HG02970 (cell line): Measurements from ENCODE around the gene EFNA5.

Source experiments
- ATAC-seq: cut with Tn5 transposase; IDR thresholded peaks from one replicate; pipeline ENCODE4 v1.9.1; 2021; ENCODE audit warnings: mild to moderate bottlenecking, moderate library complexity, moderate number of reproducible peaks; ENCODE audit not compliant: unreplicated experiment, low FRiP score

Gene EFNA5

DNA sequence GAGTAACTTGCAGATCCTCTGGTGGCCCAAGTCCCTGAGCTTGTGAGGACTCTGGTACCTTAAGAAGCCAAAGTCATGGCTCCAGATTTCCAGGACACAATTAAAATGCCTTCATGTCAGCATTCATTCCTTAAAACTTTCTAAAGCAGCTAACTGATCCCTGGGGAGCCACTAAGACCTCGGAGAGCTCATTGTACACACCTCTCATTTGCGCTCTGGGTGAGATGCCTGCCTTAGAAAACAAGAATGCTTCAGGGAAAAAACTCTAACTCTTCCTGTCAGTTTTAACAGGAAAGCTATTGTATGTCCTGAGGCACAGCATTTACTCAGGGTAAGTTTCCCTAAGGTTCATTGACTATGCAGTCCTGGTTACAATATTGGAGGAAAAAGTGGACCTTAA lies 285.0 kb downstream of the EFNA5 start:
- no peak for ATAC-seq

DNA sequence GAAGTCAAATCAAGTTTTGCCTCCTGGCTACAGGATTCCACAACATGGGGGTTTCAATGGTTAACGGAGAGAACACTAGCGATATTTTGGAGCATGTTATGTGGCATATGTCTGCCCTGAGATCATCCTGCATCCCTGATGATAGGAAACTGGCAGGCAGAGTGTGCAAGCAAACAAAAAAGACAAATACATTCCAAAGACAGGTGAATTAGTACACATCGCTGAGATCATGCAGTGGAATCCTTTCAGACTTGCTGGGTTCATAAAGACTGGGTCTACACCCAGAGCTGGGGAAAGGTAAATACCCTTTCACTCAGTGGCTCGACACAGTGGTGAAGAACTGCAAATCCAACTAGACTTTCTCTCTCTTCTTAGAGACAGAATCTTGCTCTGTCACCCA lies 286.5 kb downstream of the EFNA5 start:
- ATAC-seq = no peak

DNA sequence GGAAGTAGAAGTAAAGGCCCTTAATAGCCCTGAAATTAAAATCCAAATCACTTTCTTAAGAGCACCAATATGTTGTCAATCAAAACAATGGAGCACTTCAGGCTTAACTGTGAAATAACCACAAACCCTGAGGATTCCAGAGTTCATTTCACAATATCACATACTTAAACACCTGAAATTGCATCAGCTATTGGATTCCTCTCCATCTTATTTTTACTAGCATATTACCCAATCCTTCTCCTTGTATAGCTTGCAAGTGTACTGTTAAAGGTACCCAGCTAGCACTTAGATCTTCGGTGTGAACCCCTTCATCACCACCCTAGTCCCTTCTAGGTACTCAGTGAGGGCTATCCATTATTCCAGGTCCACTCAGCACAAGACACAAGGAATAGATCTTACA lies 287.3 kb downstream of the EFNA5 start:
- ATAC-seq = no peak

DNA sequence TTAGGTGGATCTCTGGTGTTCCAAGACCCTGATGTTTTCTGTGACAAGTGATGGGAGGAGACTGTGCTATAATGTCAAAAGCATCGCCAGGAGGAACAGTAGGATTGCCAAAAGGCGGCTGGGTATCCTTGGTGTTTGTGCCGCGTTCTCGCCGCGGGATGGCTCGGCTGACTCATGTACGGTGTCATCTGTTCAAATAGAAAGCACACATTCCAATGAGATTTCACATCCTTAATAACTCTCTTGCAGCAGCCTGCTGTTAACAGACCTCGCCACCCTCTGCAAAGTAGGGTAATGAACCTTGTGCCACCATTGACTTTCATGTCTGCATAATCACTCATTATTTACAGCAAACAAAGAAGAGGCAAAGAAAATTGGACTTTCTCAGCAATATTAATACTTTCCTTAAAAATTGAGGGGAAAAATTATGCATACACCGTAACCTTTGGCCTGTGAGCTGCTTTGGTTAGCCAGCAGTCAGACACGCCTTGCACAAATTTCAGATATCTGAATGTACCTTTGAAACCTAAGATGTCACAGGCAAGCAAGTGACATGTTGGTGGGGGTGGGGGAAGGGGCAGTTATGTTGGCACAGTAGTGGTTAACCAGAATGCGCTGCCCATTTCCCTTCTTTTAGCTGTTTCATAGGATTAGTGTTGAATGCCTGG lies 289.4 kb downstream of the EFNA5 start:
- no peak for ATAC-seq

DNA sequence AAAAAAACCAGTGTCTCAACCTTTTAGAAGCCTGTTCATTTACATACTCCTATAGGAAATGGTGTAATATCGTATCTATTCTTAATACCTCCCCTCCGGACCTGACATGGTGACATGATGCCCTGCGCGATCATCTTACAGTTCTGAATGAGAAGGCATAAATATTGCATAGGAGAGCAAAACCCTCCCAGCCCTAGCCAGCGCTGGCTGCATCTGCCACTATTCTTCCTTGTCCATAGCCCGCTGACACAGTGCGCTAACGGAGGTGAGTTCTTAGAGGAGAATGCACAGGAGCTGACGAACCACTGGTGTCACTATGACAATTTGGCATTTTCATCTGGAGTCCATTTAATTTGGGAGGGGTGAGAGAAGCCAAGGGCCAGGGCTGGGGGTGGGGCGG lies 290.1 kb downstream of the EFNA5 start:
- no peak for ATAC-seq

DNA sequence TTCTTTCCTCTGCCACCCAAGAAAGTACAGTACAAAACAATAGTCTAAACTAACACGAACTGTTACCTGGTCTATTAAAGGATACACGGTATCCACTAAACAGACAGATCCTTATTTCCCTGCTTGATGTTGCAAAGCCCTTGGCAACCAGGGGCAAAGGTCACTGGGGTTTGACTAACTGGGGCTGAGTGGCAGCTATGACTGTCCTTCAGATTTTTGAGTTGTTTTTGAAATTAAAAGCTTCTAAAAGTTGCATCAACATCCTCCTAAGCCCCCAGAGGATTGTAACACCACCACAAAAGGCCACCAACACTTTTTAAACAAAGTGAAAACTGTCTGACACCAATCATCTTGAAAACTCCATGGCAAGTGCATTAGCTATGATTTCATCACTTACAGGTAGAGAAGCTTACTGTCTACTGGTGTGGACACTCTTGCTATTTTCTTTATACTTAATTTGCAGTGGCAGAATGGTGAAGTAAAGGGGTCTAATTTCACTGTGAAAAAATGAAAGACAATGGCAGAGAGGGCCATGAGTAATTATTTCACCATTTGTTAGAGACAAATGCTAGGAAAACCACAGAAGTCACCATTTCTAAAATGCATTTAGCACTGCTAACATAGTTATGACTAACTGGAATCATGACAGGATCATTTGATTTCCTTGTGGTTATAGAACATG lies 292.4 kb downstream of the EFNA5 start:
- no peak for ATAC-seq

DNA sequence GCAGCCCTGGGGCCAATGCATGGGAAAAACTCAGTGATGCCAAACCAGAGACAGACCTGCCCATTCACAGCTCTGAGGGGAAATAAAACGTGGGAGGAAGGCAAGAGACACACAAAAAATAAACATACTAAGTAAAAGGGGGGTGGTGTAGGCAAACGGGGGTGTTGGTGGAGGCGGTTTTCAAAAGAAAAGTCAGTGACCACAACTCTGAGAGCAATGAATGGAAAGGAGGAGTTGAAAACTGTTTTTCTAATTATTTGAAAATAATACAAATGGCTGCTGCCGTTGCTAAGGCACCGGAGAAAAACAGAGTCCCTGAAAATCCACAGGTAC lies 293.5 kb downstream of the EFNA5 start:
- ATAC-seq = no peak

DNA sequence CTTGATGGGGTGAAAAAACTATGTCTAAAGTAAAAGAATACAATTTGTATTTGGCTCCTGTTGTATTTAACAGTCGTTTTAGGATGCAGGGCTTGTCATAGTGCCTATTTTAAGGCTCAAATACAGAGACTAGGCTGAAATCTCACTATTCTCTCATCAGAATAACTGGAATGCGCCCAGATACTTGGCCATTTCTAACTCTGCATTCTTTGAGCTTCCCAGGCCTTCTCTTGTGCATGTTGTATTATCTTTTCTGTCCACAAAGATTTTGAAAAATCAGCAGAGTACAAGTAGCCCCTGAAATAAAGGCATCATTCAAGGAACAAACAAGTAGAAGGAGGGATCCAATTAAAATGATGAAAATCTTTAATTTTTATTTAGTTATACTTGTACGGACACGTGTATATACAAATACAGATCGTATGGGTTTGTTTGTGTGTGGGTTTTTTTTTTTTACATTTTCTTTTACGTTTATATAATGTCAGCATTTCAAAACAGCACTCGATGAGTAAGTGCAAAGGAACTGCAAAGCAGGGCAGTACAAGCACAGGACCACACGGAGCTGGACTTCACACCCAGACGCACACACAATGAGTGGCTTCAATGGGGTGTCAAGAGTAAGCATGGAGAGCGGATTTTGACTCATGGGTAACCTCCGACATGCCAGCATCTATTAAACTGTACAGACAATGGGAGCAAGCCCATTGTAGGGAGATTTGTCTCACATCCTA lies 294.0 kb downstream of the EFNA5 start:
- ATAC-seq = no peak

DNA sequence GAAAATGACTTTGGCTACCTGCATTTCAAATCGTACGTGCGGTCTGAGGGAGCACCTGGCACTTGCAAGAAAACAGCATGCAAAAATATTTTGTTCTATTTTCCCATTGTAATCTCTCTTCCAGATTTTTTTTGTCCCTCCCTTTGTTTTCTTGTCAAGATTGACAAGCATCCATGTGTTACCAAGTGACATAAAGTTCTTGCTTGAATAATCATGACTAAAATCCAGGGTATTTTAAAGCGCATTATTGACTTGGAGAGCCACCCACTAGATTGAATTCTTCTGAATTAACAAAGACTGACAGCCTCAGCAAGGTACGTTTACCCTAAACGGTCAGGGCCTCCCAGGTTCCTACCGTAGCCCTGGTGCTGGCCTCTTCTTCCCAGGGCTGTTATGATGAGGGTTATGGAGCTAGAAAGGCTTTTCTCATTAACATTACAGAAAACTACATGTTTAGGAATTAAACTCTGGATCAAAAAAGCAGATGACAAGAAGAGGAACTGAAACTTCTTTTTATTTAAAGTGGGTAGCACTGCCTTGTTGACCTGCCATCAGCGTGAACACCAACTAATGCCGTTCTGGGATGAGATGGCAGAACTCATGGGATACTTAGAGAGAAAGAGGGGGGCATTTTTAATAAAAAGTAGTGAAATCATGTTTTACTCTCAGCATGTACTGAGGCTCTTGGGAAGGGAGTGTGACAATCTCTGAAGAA lies 297.0 kb downstream of the EFNA5 start:
- no peak for ATAC-seq

DNA sequence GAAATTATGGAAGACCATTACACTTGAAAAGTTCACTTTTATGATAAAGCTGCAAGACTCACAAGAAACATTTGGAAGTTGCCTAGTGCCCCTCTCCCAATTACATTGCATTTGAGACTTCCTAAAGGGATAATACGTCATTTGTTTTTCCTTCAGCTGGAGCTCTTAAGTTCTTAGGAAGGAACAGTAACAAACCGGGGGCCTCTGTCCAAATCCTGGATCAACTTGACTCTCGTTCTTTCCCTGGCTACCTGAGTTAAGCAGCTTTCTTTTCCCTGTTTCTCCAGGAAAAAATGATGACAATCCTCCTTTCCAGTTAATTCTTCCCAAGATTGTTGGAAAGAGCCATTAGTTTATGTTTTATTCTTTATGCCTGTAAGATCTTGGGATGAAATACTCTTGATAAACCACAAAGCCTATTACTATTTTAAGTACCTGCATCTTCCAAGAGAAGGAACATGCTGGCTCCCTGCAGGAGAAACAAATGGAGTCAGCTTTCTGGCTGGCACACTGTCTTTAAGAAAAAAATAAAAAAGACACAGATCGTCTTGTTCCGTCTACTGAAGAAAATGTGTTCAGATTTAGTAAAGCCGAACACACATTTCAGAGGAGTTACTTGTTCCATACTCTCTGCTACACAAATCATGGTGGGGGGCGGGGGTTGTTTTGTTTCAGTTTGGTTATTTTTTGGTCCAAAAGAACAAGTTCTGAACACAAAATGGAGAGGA lies 297.9 kb downstream of the EFNA5 start:
- ATAC-seq = no peak

DNA sequence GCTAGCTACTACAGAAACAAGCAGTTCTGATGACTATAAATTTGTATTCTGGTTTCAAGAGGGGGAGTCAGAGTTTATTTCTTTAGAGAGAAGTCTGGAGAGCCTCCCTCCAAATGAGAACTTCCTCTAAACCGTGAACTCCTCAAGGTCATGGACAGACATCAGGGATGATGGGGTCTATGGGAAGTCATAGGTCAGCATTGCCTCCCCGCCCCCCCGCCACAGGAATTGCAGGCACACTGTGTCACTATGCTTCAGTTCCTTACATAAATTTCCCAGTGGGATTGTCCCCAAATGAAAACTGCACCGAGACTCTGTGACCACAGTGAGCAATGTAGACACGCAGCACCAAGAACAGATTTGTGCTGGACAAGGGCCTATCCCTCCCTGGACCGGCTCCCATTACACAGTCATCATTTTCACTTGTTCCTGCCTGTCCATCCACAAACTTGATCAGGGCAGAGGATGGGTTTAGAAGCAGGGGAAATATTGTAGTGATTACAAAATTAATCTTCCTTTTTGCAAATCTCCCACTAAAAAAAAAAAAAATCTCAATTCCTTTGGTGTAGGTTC lies 300.3 kb downstream of the EFNA5 start:
- ATAC-seq = no peak

DNA sequence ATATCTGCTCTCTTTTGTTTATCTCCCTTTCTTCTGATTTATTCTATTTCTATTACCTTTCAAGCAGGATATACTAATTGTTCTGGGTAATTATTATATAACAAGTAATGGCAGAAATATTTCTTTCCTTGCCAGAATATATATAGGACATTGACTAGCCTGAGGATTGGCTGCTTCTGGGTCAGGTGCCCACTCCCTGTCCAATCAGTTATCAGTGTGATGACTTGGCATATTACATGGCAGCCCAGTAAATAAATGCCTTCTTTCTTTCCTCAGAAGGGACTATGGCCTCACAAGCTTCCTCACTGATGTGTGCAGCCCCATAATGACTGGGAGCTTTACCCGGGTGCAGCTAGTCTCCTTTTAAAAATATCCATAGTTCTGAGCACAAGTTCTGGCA lies 301.1 kb downstream of the EFNA5 start:
- ATAC-seq = no peak

DNA sequence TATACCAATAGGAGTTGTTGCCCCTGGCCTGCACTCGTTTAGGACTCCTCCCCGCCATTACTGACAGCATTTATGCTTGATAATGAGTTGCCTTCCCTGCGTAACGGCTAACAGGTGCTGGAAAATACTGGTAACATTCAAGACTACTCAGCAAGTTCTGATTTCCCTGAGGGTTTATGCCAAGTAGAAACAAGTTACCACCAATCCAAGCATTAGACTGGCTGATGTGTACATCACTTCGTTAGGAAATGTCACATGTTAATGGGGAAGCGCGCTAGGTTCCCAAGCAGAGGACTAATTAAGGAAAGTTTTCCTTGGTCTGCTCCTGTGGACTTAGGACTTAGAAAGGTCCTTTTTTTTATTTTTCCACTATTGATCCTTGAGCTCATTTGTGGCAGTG lies 302.1 kb downstream of the EFNA5 start:
- ATAC-seq = no peak

DNA sequence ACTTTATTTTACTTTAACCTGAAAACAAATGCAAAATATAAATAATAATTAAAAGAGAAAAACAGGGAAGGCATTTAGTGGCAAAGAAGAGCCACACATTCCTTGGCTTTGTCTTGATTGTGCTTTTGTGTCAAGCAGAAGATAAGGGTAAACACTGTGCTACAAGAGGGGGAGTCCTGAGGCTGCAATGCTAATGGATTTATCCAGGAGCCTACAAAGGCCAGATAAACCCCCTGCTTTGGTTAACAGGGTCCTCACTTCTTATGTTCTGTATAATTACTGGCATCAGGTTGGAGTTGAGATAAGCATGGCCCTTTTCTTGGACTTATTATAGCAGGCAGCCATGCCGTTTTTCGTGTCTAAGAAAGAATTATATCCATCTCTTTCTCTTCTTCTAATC lies 302.8 kb downstream of the EFNA5 start:
- no peak for ATAC-seq

DNA sequence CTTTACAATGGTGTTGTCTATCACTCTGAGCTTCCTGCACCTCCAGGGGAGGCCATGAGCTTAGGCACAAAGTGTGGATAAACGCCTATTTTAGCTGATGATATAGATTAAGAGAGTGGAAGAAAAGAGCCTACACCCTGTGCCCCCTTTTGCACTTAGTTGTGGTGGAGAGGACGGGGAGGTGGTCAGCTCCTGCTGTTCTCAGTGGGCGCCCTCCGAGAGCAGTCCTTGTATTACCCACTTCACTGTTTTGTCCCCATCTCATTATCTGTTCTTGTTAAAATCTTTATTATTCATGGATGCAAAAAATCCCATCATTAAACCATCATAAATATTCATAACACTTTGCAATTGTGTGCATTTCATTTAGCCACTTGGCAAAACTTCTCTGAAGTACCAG lies 303.3 kb downstream of the EFNA5 start:
- ATAC-seq = no peak

DNA sequence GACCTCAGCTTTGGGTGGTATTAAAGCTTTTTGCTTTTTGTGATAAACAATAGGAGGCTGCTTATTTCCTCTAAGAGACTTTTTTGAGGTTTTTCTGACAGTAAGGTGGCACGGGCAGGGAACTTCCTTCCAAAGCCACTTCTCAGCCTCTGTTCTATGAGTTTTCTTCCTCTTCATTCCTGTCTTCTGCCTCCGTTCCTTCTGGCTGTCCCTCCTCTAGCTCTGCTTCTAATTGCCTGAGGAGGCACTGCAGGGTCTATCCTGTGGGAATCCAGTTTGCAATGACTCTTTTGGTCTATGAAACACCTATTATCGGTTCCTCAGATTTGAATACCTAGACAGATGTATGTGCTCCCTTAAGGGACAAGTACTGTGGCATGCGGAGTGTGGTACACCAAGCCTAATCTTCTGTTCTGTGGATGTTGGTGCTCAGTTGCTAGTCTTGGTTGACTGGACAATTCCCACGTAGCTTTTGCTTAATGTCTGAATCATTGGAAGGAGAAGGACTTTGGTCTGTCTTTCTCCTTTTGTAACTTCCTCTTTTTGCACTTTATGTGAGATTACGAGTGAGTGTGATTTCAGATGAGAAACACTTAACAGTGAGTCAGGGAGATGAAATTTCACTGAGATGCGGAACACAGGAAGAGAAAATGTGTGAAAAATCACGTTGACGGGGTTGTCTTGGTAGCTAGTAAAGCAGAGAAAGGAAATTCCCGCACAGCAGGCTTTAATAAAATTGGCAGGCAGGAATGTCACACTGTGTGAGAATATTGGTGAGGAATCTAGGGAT lies 305.2 kb downstream of the EFNA5 start:
- peak; percentile 36 for ATAC-seq

DNA sequence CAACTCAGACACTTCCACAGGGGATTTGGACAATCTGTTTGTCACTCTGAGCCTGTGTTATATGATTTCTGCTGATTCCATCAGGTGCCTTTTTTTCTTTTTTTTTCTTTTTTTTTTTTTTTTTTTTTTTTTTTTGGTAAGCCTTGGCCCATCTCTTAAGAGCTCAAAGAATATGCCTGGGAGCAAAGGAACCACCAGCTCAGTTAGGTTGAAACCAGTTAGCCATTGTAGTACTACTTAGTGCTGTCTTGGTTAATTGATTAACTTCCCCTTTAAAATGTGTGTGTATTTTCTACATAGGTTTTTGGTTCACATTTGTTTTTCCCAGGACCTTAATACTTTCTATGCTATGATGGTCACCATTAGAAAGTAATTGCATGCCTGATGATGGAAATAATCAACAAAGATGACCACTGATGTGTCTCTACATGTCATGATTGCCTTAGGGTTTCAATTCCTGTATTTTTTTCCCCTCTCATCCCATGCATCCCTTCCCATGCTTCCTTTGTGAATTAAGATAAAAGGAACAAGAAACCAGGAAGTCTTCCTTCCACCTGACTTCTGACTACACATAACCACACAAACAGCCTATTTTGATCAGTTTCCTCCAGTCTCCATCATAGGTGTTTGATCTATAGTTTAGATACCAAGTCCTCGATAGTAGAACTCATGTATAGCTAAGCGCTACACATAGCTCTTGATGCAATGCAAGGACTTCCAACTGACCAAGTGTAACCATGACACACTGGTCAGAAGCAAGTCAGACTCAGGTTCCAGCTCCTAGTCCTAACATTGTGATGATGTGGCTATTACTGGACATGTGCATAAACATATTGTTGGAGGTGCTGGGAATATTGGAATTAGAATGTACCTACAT lies 306.1 kb downstream of the EFNA5 start:
- ATAC-seq = no peak

DNA sequence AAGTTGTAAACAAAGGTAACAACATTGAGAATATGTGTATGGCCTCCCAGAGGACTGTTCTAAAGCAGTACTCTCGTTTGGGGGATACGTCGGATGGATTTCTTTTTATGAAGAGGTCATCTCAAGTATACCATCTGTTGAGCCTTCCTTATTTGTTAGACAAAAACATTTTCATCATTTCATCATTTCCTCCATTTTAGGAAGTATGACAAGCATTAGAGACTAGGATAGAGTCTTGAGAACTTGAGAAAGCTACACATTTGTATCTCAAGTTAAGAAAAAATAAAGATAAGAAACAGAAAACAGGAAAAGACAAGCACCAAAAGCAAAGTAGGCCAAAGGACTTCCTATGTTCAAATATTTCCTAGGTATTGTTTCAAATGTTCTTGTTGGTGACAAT lies 307.0 kb downstream of the EFNA5 start:
- no peak for ATAC-seq

DNA sequence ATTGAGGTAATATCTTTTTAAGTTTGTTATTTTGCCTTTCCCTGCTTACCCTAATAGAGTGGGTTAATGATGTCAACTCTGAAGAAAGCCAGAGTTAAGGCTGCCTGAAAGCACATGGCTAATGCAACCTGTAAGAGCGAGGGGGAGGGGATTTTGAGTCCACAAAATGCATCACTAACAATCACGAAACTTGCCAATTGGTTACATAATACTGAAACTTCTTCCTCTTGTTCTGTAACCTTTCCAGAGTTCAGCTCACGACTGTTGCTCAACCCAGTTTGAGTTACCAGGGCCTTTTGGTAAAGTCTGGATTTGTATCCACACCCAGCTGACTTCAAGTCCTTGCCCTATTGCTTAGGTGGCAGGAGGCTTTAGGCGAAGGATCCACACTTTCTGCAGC lies 308.8 kb downstream of the EFNA5 start:
- no peak for ATAC-seq
